Colonic mucosa (tissue), 4 donors: Measurements from ENCODE around the gene KCNK16. TPM values are rescaled to one million over a fixed set of nuclear protein-coding genes. Genes with fewer than 3 reads are reported as not detected.
A peak's percentile ranks its signal among the peaks of the same experiment; 100 is the strongest.

Experiments
- DNase-seq: peaks from one replicate; pipeline ENCODE4 v3.0.0-alpha.2; 2020
- H3K27ac ChIP-seq: fragments of 200-600 bp; one replicate; pipeline ENCODE4 v1.8.0; 2021
- H3K27me3 ChIP-seq: fragments of 200-600 bp; one replicate; pipeline ENCODE4 v1.8.0; 2021
- H3K36me3 ChIP-seq: fragments of 200-600 bp; one replicate; pipeline ENCODE4 v1.8.0; 2021
- H3K4me1 ChIP-seq: fragments of 200-600 bp; one replicate; pipeline ENCODE4 v1.8.0; 2021; ENCODE audit warnings: mild to moderate bottlenecking
- H3K4me3 ChIP-seq: fragments of 200-600 bp; one replicate; pipeline ENCODE4 v1.8.0; 2021
- H3K9ac ChIP-seq, 2 donors: one replicate each; pipeline ENCODE4 v1.7.0; 2013; ENCODE audit warnings: control low read depth in 2 of 2, low read depth in 2 of 2, low read length in 2 of 2
- H3K9me3 ChIP-seq: fragments of 200-600 bp; one replicate; pipeline ENCODE4 v1.8.0; 2021
- CTCF ChIP-seq: fragments of 200-600 bp; IDR thresholded peaks from one replicate; pipeline ENCODE4 v1.8.0; 2022; ENCODE audit warnings: antibody characterized with exemption, mild to moderate bottlenecking
- intact Hi-C: fragments of 100-400 bp; cut with DNase I; formaldehyde crosslinking; loops from one replicate; pipeline ENCODE4 v1.14.1; 2022
- total RNA-seq, 2 donors: library from RNA; stranded (reverse); fragmentation: NEBNext Ultra II Directional in 1 of 2; extraction: Animal tissue kit (Norgen Biotek cat#: 25700) in 1 of 2; gene quantifications; one replicate each; pipeline ENCODE4 v1.2.1, GENCODE V29; 2021
- donor health status: healthy.
- donor health status: DM: no; HTN: no; CAD: no.
- donor health status: DM: no; HTN: no; CAD: no.

Gene KCNK16
- total RNA-seq, 2 donors from 2014 or later = not detected

- H3K9ac ChIP-seq = no peak overlapping the region
- H3K9me3 ChIP-seq = no peaks in the 10 kb centered on the region
- no peaks in the 10 kb centered on the region for H3K27me3 ChIP-seq
- TF ChIP-seq CTCF = no peak
- no peak overlapping the region for H3K27ac ChIP-seq
- no peaks in the 10 kb centered on the region for H3K4me1 ChIP-seq
- no peak for DNase-seq
- intact Hi-C loops = no loop called here
- no peak overlapping the region for H3K4me3 ChIP-seq
- H3K36me3 ChIP-seq = no peaks in the 10 kb centered on the region
These were observed 18.9 kb upstream of the KCNK16 start for GRCh38 chr6:39341352-39341751.

GRCh38 chr6:39339868-39340550 lies 17.5 kb upstream of the KCNK16 start:
- no peak for TF ChIP-seq CTCF
- Histone ChIP-seq H3K4me1 (no peaks in the 10 kb centered on the region), H3K9ac (no peak overlapping the region), H3K27me3 (no peaks in the 10 kb centered on the region), H3K4me3 (no peak overlapping the region), H3K9me3 (no peaks in the 10 kb centered on the region), H3K27ac (no peak overlapping the region), H3K36me3 (no peaks in the 10 kb centered on the region)
- DNase-seq = no peak
- intact Hi-C loops = no loop called here

- DNase-seq = no peak
- Histone ChIP-seq H3K4me1 (no peaks in the 10 kb centered on the region), H3K4me3 (no peak overlapping the region), H3K9ac (no peak overlapping the region), H3K27ac (no peak overlapping the region), H3K9me3 (no peaks in the 10 kb centered on the region), H3K36me3 (no peaks in the 10 kb centered on the region), H3K27me3 (no peaks in the 10 kb centered on the region)
- no peak for TF ChIP-seq CTCF
- intact Hi-C loops = no loop called here
These were observed 16.8 kb upstream of the KCNK16 start for GRCh38 chr6:39339096-39339867.

GRCh38 chr6:39338397-39338796 lies 15.9 kb upstream of the KCNK16 start:
- intact Hi-C loops = no loop called here
- no peak overlapping the region for H3K27ac ChIP-seq
- no peak overlapping the region for H3K9ac ChIP-seq
- no peaks in the 10 kb centered on the region for H3K9me3 ChIP-seq
- TF ChIP-seq CTCF = no peak
- no peaks in the 10 kb centered on the region for H3K4me1 ChIP-seq
- DNase-seq = no peak
- H3K4me3 ChIP-seq = no peak overlapping the region
- H3K36me3 ChIP-seq = no peaks in the 10 kb centered on the region
- H3K27me3 ChIP-seq = no peaks in the 10 kb centered on the region

GRCh38 chr6:39335780-39336545 lies 13.5 kb upstream of the KCNK16 start:
- no peak overlapping the region for H3K9ac ChIP-seq
- no peaks in the 10 kb centered on the region for H3K4me1 ChIP-seq
- no peak overlapping the region for H3K27ac ChIP-seq
- H3K36me3 ChIP-seq = no peaks in the 10 kb centered on the region
- no peak overlapping the region for H3K4me3 ChIP-seq
- no peaks in the 10 kb centered on the region for H3K27me3 ChIP-seq
- TF ChIP-seq CTCF = no peak
- intact Hi-C loops = no loop called here
- peak; percentile 29 for DNase-seq
- H3K9me3 ChIP-seq = no peaks in the 10 kb centered on the region
